GM18520 (cell line): ENCODE data around the gene ATG13.
"Not testable (repeated sequence)": the region's sequence is repeated elsewhere in the genome, so short reads cannot be mapped to it uniquely, and the experiment has no call there.

Experiments
- ATAC-seq: cut with Tn5 transposase; IDR thresholded peaks from one replicate; pipeline ENCODE4 v1.9.1; 2021; ENCODE audit not compliant: unreplicated experiment

Gene ATG13

GRCh38 chr11:46694607-46695006, 77.3 kb downstream of the ATG13 start:
- no peak for ATAC-seq

- ATAC-seq: no peak
These were observed 78.2 kb downstream of the ATG13 start for GRCh38 chr11:46695345-46696211.

GRCh38 chr11:46696212-46696558, 78.8 kb downstream of the ATG13 start:
- no peak for ATAC-seq

- no peak for ATAC-seq
These were observed 80.0 kb downstream of the ATG13 start for GRCh38 chr11:46697303-46697702.

GRCh38 chr11:46697723-46698122, 80.4 kb downstream of the ATG13 start:
- ATAC-seq: no peak

GRCh38 chr11:46698597-46698996, 81.2 kb downstream of the ATG13 start:
- ATAC-seq: no peak

- ATAC-seq: peak; percentile 87
These were observed 83.1 kb downstream of the ATG13 start, which contains the start of the genes ARHGAP1 and ZNF408 for GRCh38 chr11:46700241-46701077. Gene ARHGAP1, minus strand, starts transcription at chr11:46700619. Its CDS starts 4,512 bp downstream, at chr11:46696107. Gene ZNF408, plus strand, starts transcription at chr11:46701031. Its CDS starts 17 bp downstream, at chr11:46701048.

- no peak for ATAC-seq
These were observed 83.8 kb downstream of the ATG13 start for GRCh38 chr11:46701078-46701654.

GRCh38 chr11:46705070-46705688, 87.8 kb downstream of the ATG13 start:
- ATAC-seq: no peak

- no peak for ATAC-seq
These were observed 89.5 kb downstream of the ATG13 start for GRCh38 chr11:46706886-46707285.

GRCh38 chr11:46709351-46709750, 92.0 kb downstream of the ATG13 start:
- not testable (repeated sequence) for ATAC-seq

- ATAC-seq: no peak
These were observed 93.5 kb downstream of the ATG13 start for GRCh38 chr11:46710821-46711269.

GRCh38 chr11:46711303-46711702, 94.0 kb downstream of the ATG13 start:
- no peak for ATAC-seq

GRCh38 chr11:46712874-46713576, 95.7 kb downstream of the ATG13 start:
- no peak for ATAC-seq

- not testable (repeated sequence) for ATAC-seq
These were observed 100.4 kb downstream of the ATG13 start for GRCh38 chr11:46717825-46718154.

- ATAC-seq: no peak
These were observed 101.0 kb downstream of the ATG13 start for GRCh38 chr11:46718155-46719019.

- no peak for ATAC-seq
These were observed 101.7 kb downstream of the ATG13 start, which contains the start of gene F2 for GRCh38 chr11:46719048-46719542. Gene F2, plus strand, starts transcription at chr11:46719213. Its CDS starts 23 bp downstream, at chr11:46719236.

- ATAC-seq: no peak
These were observed 102.3 kb downstream of the ATG13 start for GRCh38 chr11:46719543-46720218.

- ATAC-seq: no peak
These were observed 103.9 kb downstream of the ATG13 start for GRCh38 chr11:46721286-46721685.
